Neural cell (in vitro differentiated cells): ENCODE results near the gene OR4N2.

Source experiments
- EP300 ChIP-seq: fragments of 450-650 bp; conservative IDR thresholded peaks from 2 replicates; pipeline ENCODE4 v1.6.1; 2014; ENCODE audit warnings: antibody characterized with exemption, mild to moderate bottlenecking, moderate library complexity; ENCODE audit not compliant: poor library complexity, severe bottlenecking
- TF ChIP-seq, protein P1 (sequence below): fragments of 450-650 bp; IDR thresholded peaks from 2 replicates; pipeline ENCODE4 v1.5.1; 2014; ENCODE audit warnings: antibody characterized with exemption, mild to moderate bottlenecking, moderate library complexity; ENCODE audit not compliant: poor library complexity, severe bottlenecking
- TF ChIP-seq, protein P2 (sequence below): IDR thresholded peaks from 2 replicates; pipeline ENCODE4 v1.6.1; 2012; ENCODE audit warnings: borderline replicate concordance

DNA sequence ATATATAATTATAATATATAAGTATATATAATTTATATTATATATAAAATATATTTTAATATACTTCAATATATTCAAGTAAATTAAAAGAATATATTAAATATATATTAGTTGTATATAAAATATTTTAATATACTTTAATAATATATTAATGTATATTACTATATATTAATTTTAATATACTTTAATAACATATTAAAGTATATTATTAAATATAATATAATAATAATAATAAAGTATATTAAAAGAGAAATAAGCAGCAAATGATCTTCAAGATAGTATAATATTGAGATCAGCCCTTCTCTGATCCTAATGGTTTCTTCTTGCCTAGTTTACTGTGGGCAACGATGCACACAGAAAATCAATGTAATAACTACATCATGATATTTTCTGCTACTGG is 28.0 kb upstream of the OR4N2 start:
- TF ChIP-seq, protein P1, sequence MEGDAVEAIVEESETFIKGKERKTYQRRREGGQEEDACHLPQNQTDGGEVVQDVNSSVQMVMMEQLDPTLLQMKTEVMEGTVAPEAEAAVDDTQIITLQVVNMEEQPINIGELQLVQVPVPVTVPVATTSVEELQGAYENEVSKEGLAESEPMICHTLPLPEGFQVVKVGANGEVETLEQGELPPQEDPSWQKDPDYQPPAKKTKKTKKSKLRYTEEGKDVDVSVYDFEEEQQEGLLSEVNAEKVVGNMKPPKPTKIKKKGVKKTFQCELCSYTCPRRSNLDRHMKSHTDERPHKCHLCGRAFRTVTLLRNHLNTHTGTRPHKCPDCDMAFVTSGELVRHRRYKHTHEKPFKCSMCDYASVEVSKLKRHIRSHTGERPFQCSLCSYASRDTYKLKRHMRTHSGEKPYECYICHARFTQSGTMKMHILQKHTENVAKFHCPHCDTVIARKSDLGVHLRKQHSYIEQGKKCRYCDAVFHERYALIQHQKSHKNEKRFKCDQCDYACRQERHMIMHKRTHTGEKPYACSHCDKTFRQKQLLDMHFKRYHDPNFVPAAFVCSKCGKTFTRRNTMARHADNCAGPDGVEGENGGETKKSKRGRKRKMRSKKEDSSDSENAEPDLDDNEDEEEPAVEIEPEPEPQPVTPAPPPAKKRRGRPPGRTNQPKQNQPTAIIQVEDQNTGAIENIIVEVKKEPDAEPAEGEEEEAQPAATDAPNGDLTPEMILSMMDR = no peak
- TF ChIP-seq, protein P2, sequence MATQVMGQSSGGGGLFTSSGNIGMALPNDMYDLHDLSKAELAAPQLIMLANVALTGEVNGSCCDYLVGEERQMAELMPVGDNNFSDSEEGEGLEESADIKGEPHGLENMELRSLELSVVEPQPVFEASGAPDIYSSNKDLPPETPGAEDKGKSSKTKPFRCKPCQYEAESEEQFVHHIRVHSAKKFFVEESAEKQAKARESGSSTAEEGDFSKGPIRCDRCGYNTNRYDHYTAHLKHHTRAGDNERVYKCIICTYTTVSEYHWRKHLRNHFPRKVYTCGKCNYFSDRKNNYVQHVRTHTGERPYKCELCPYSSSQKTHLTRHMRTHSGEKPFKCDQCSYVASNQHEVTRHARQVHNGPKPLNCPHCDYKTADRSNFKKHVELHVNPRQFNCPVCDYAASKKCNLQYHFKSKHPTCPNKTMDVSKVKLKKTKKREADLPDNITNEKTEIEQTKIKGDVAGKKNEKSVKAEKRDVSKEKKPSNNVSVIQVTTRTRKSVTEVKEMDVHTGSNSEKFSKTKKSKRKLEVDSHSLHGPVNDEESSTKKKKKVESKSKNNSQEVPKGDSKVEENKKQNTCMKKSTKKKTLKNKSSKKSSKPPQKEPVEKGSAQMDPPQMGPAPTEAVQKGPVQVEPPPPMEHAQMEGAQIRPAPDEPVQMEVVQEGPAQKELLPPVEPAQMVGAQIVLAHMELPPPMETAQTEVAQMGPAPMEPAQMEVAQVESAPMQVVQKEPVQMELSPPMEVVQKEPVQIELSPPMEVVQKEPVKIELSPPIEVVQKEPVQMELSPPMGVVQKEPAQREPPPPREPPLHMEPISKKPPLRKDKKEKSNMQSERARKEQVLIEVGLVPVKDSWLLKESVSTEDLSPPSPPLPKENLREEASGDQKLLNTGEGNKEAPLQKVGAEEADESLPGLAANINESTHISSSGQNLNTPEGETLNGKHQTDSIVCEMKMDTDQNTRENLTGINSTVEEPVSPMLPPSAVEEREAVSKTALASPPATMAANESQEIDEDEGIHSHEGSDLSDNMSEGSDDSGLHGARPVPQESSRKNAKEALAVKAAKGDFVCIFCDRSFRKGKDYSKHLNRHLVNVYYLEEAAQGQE = no peak
- no peak for TF ChIP-seq EP300
